Measurements from ENCODE around the gene GCN1. TPM values are rescaled to one million over a fixed set of nuclear protein-coding genes. Genes with fewer than 3 reads are reported as not detected.
"Not testable (repeated sequence)": the region's sequence is repeated elsewhere in the genome, so short reads cannot be mapped to it uniquely, and the experiment has no call there.

GCN1 gene
- total and polyA plus RNA-seq, 2 donors from 2014 or later = 12.2 to 77.6 TPM

DNA sequence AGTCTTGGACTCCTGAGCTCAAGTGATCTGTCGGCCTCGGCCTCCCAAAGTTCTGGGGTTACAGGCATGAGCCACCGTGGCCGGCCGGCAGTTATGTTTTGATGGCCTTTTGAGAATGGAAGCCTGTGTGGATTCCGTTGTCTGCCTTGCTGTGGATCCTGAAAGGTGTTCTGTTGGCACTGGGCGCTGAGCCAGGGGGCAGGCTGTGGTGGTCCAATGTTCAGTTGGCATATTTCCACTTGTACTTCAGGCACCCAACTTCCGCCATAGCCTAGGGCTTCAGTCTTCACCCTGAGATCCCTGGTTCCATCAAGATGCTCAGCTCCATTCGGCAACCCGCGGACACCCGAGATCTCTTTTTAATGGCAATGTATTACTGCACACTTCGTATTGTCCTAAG, 12.7 kb upstream of the GCN1 start:
- Histone ChIP-seq H3K27ac (ENCODE audit: low read depth in 2 of 2, low read length in 2 of 2) (no peak overlapping the region), H3K4me3 (ENCODE audit: low read length in 3 of 3) (no peak overlapping the region), H3K4me1 (ENCODE audit: control insufficient read depth in 2 of 3, insufficient read depth in 2 of 3, low read depth in 1 of 3, low read length in 3 of 3) (no peaks in the 10 kb centered on the region), H3K27me3 (ENCODE audit: control insufficient read depth, insufficient read depth, low read length) (no peaks in the 10 kb centered on the region), H3K9ac (ENCODE audit: low read length in 3 of 3) (no peak overlapping the region), H3K9me3 (ENCODE audit: control insufficient read depth in 2 of 3, insufficient read depth in 1 of 3, low read length in 3 of 3) (no peaks in the 10 kb centered on the region), H3K36me3 (ENCODE audit: control insufficient read depth in 2 of 3, insufficient read depth in 3 of 3, low read length in 3 of 3) (peaks cover 0 to 14% (median 1%) of the 10 kb centered on the region in 3 donors)
- TF ChIP-seq, protein P1, sequence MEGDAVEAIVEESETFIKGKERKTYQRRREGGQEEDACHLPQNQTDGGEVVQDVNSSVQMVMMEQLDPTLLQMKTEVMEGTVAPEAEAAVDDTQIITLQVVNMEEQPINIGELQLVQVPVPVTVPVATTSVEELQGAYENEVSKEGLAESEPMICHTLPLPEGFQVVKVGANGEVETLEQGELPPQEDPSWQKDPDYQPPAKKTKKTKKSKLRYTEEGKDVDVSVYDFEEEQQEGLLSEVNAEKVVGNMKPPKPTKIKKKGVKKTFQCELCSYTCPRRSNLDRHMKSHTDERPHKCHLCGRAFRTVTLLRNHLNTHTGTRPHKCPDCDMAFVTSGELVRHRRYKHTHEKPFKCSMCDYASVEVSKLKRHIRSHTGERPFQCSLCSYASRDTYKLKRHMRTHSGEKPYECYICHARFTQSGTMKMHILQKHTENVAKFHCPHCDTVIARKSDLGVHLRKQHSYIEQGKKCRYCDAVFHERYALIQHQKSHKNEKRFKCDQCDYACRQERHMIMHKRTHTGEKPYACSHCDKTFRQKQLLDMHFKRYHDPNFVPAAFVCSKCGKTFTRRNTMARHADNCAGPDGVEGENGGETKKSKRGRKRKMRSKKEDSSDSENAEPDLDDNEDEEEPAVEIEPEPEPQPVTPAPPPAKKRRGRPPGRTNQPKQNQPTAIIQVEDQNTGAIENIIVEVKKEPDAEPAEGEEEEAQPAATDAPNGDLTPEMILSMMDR (IDR thresholded peaks at IDR 0.05; ENCODE audit: borderline replicate concordance, extremely low read depth, insufficient read depth) = no peak
- FAIRE-seq (no peak), DNase-seq (no peak)
- intact Hi-C loops (cut with DNase I) = no loop called here

DNA sequence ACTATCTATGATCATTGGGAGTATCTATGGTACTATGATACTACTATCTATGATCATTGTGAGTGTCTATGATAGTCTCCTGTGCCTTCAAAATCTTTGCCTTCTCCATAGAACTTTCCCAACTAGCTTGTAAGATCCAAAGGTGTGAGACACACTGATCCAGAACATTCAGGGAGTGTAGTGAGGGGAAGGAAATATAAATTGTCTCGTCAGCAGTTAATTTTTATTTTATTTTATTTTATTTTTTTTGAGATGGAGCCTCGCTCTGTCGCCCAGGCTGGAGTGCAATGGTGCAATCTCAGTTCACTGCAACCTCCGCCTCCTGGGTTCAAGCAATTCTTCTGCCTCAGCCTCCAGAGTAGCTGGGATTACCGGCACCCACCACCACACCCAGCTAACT, 12.3 kb upstream of the GCN1 start:
- H3K4me1 ChIP-seq (ENCODE audit: control insufficient read depth in 2 of 3, insufficient read depth in 2 of 3, low read depth in 1 of 3, low read length in 3 of 3); H3K9ac ChIP-seq (ENCODE audit: low read length in 3 of 3); H3K27me3 ChIP-seq (ENCODE audit: control insufficient read depth, insufficient read depth, low read length); DNase-seq; FAIRE-seq; H3K9me3 ChIP-seq (ENCODE audit: control insufficient read depth in 2 of 3, insufficient read depth in 1 of 3, low read length in 3 of 3); H3K4me3 ChIP-seq (ENCODE audit: low read length in 3 of 3); H3K27ac ChIP-seq (ENCODE audit: low read depth in 2 of 2, low read length in 2 of 2); intact Hi-C loops (cut with DNase I): not testable (repeated sequence)
- H3K36me3 ChIP-seq (ENCODE audit: control insufficient read depth in 2 of 3, insufficient read depth in 3 of 3, low read length in 3 of 3) = peaks cover 0 to 14% (median 0%) of the 10 kb centered on the region in 3 donors

DNA sequence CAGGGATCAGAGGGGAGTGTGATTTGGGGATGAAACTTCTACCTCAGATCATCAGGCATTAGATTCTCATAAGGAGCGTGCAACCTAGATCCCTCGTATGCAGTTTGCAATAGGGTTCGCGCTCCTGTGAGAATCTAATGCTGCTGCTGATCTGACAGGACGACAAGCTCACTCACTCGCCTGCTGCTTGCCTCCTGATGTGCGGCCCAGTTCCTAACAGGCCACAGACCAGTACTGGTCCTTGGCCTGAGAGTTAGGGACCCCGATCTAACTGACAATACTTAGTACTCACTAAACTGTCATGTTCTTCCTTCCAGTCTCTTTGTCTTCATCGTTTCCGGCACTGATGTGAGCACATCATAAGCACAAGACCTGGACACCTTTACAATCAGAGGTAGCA, 11.7 kb upstream of the GCN1 start:
- Histone ChIP-seq H3K36me3 (ENCODE audit: control insufficient read depth in 2 of 3, insufficient read depth in 3 of 3, low read length in 3 of 3) (peaks cover 0 to 9% (median 0%) of the 10 kb centered on the region in 3 donors), H3K27ac (ENCODE audit: low read depth in 2 of 2, low read length in 2 of 2) (no peak overlapping the region), H3K9me3 (ENCODE audit: control insufficient read depth in 2 of 3, insufficient read depth in 1 of 3, low read length in 3 of 3) (no peaks in the 10 kb centered on the region), H3K9ac (ENCODE audit: low read length in 3 of 3) (no peak overlapping the region), H3K4me3 (ENCODE audit: low read length in 3 of 3) (no peak overlapping the region), H3K27me3 (ENCODE audit: control insufficient read depth, insufficient read depth, low read length) (no peaks in the 10 kb centered on the region), H3K4me1 (ENCODE audit: control insufficient read depth in 2 of 3, insufficient read depth in 2 of 3, low read depth in 1 of 3, low read length in 3 of 3) (no peaks in the 10 kb centered on the region)
- TF ChIP-seq, protein P1 (IDR thresholded peaks at IDR 0.05; ENCODE audit: borderline replicate concordance, extremely low read depth, insufficient read depth) = no peak
- DNase-seq (no peak), FAIRE-seq (no peak)
- intact Hi-C loops (cut with DNase I) = no loop called here

DNA sequence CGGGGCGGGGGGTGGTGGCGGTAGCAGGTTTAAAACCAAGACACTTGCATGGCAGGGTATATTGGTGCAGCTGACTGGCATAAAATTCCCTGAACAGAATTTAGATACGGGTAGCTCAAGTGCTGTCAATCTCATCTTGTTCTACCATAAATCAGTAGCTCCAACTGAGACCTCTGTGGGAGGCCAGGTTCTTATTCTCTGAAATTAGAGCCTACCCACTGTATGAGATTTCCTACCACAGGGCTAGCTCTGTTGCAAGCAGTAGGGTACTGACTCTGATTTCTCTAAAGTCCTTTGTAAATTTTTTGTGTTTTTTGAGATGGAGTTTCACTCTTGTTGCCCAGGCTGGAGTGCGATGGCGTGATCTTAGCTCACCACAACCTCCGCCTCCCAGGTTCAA, 9.7 kb upstream of the GCN1 start:
- Histone ChIP-seq H3K4me1 (ENCODE audit: control insufficient read depth in 2 of 3, insufficient read depth in 2 of 3, low read depth in 1 of 3, low read length in 3 of 3) (peaks cover 0 to 6% (median 4%) of the 10 kb centered on the region in 3 donors), H3K36me3 (ENCODE audit: control insufficient read depth in 2 of 3, insufficient read depth in 3 of 3, low read length in 3 of 3) (no peaks in the 10 kb centered on the region), H3K9me3 (ENCODE audit: control insufficient read depth in 2 of 3, insufficient read depth in 1 of 3, low read length in 3 of 3) (no peaks in the 10 kb centered on the region), H3K4me3 (ENCODE audit: low read length in 3 of 3) (no peak overlapping the region), H3K9ac (ENCODE audit: low read length in 3 of 3) (no peak overlapping the region), H3K27ac (ENCODE audit: low read depth in 2 of 2, low read length in 2 of 2) (no peak overlapping the region), H3K27me3 (ENCODE audit: control insufficient read depth, insufficient read depth, low read length) (no peaks in the 10 kb centered on the region)
- DNase-seq (no peak), FAIRE-seq (no peak)
- intact Hi-C loops (cut with DNase I) = no loop called here
- TF ChIP-seq, protein P1 (IDR thresholded peaks at IDR 0.05; ENCODE audit: borderline replicate concordance, extremely low read depth, insufficient read depth) = no peak
